CD4-positive, alpha-beta T cell (primary cell): ENCODE results near the gene CAMTA1. TPM values are rescaled to one million over a fixed set of nuclear protein-coding genes. Genes with fewer than 3 reads are reported as not detected.

Experiments
- ATAC-seq: fragments of 200-7000 bp; cut with Tn5 transposase; one replicate; pipeline ENCODE4 v1.10.0; 2022; ENCODE audit warnings: mild to moderate bottlenecking; ENCODE audit not compliant: poor library complexity
- CTCF ChIA-PET: fragments of 350-600 bp; sonication (Branson Sonifier 250); formaldehyde crosslinking; loops from one replicate; lab custom pipeline; 2021; ENCODE audit warnings: antibody characterized with exemption, inconsistent platforms; lab: Charles Lee
- POLR2A ChIA-PET: fragments of 350-600 bp; sonication (Branson Sonifier 250); formaldehyde crosslinking; loops from one replicate; lab custom pipeline; 2021; ENCODE audit warnings: antibody characterized with exemption, inconsistent platforms; lab: Charles Lee
- DNase-seq, 14 experiments: peaks; one replicate each; pipeline ENCODE4 v3.0.0-alpha.2; 2013 to 2020; ENCODE audit warnings: mixed read lengths in 2 of 14
- H3K27ac ChIP-seq, 2 donors: one replicate each; pipeline versions ENCODE4 v1.5.1 to v1.7.0; 2013; ENCODE audit warnings: low read length in 2 of 2, low read depth in 1 of 2, mild to moderate bottlenecking in 1 of 2
- H3K27me3 ChIP-seq, 2 experiments: 1 replicate in 1 of 2; 2 replicates in 1 of 2; pipeline versions ENCODE4 v1.6.1 to v1.7.0; 2013; ENCODE audit warnings: low read length in 2 of 2, control low read depth in 1 of 2, mild to moderate bottlenecking in 1 of 2, moderate library complexity in 1 of 2; ENCODE audit not compliant: insufficient read depth in 2 of 2, control insufficient read depth in 1 of 2
- H3K36me3 ChIP-seq: one replicate; pipeline ENCODE4 v1.6.1; 2013; ENCODE audit warnings: low read length, control low read depth; ENCODE audit not compliant: insufficient read depth
- H3K4me1 ChIP-seq: one replicate; pipeline ENCODE4 v1.6.1; 2013; ENCODE audit warnings: low read length, control low read depth; ENCODE audit not compliant: insufficient read depth
- H3K4me3 ChIP-seq: one replicate; pipeline ENCODE4 v1.5.1; 2013; ENCODE audit warnings: mild to moderate bottlenecking, low read length, moderate library complexity
- H3K9me3 ChIP-seq, 2 experiments: 1 replicate in 1 of 2; 2 replicates in 1 of 2; pipeline versions ENCODE4 v1.6.1 to v1.7.0; 2013; ENCODE audit warnings: low read length in 2 of 2, mild to moderate bottlenecking in 2 of 2, control low read depth in 1 of 2, moderate library complexity in 1 of 2; ENCODE audit not compliant: control insufficient read depth in 1 of 2, insufficient read depth in 1 of 2
- H3K27ac Mint-ChIP-seq: one replicate; pipeline ENCODE4 v1.8.0; 2020; ENCODE audit warnings: mixed read lengths
- H3K27me3 Mint-ChIP-seq: one replicate; pipeline ENCODE4 v1.8.0; 2021; ENCODE audit warnings: mixed read lengths
- H3K36me3 Mint-ChIP-seq: one replicate; pipeline ENCODE4 v1.8.0; 2021; ENCODE audit warnings: low read depth, mixed read lengths
- H3K4me1 Mint-ChIP-seq: one replicate; pipeline ENCODE4 v1.8.0; 2021; ENCODE audit warnings: low read depth, mixed read lengths
- H3K4me3 Mint-ChIP-seq: one replicate; pipeline ENCODE4 v1.8.0; 2020; ENCODE audit warnings: mild to moderate bottlenecking, mixed read lengths
- H3K9me3 Mint-ChIP-seq: one replicate; pipeline ENCODE4 v1.8.0; 2020; ENCODE audit warnings: mixed read lengths
- CTCF ChIP-seq: fragments of 200-600 bp; IDR thresholded peaks from one replicate; pipeline ENCODE4 v1.8.0; 2022; ENCODE audit warnings: antibody characterized with exemption, mild to moderate bottlenecking
- intact Hi-C, 2 experiments: fragments of 100-400 bp; cut with DNase I in 1 of 2; cut with micrococcal nuclease in 1 of 2; formaldehyde crosslinking; loops; one replicate each; pipeline versions ENCODE4 v1.15.1 to v1.9.0; 2023 to 2025; cut with DNase I, micrococcal nuclease
- total RNA-seq, 174 experiments: library from RNA in 2 of 174; stranded (reverse) in 2 of 174; gene quantifications; one replicate each; pipeline ENCODE4 v1.2.3 and lab custom pipeline; 2021 to 2026

CAMTA1 gene
- total RNA-seq, 2 experiments from 2014 or later, result 38.6 to 39.3 TPM

GRCh38 chr1:7509598-7509997 is 724.3 kb downstream of the CAMTA1 start:
- Histone ChIP-seq H3K9me3 (peaks cover 0 to 10% of the 10 kb centered on the region in 2 experiments), H3K27me3 (peaks cover 0 to 9% of the 10 kb centered on the region in 2 experiments), H3K4me3 (no peak overlapping the region), H3K36me3 (no peaks in the 10 kb centered on the region), H3K27ac (no peak overlapping the region), H3K4me1 (no peaks in the 10 kb centered on the region)
- ChIA-PET POLR2A (no interaction called here), CTCF (no interaction called here)
- ATAC-seq (no peak), DNase-seq (no peak)
- Mint-ChIP-seq H3K9me3 (no peaks in the 10 kb centered on the region), H3K4me1 (no peaks in the 10 kb centered on the region), H3K4me3 (no peak overlapping the region), H3K36me3 (no peaks in the 10 kb centered on the region), H3K27me3 (peaks cover 21% of the 10 kb centered on the region), H3K27ac (no peak overlapping the region)
- no peak for TF ChIP-seq CTCF
- intact Hi-C loops, result no loop called here

- Mint-ChIP-seq H3K27ac (no peak overlapping the region), H3K36me3 (no peaks in the 10 kb centered on the region), H3K27me3 (peaks cover 21% of the 10 kb centered on the region), H3K4me3 (no peak overlapping the region), H3K4me1 (no peaks in the 10 kb centered on the region), H3K9me3 (no peaks in the 10 kb centered on the region)
- no peak for ATAC-seq
- ChIA-PET CTCF (no interaction called here), POLR2A (no interaction called here)
- no peak for TF ChIP-seq CTCF
- Histone ChIP-seq H3K9me3 (peaks cover 0 to 10% of the 10 kb centered on the region in 2 experiments), H3K27me3 (peaks cover 0 to 9% of the 10 kb centered on the region in 2 experiments), H3K4me3 (no peak overlapping the region), H3K27ac (no peak overlapping the region), H3K4me1 (no peaks in the 10 kb centered on the region), H3K36me3 (no peaks in the 10 kb centered on the region)
- intact Hi-C loops, result no loop called here
- no peak for DNase-seq
These were observed 725.2 kb downstream of the CAMTA1 start for GRCh38 chr1:7510389-7510931.

GRCh38 chr1:7511381-7511780 is 726.1 kb downstream of the CAMTA1 start:
- peaks cover 21% of the 10 kb centered on the region for H3K27me3 Mint-ChIP-seq
- peaks cover 0 to 11% of the 10 kb centered on the region in 2 experiments for H3K27me3 ChIP-seq
- no peak for TF ChIP-seq CTCF
- no peak overlapping the region for H3K4me3 Mint-ChIP-seq
- no peak for ATAC-seq
- DNase-seq, result no peak
- no peak overlapping the region for H3K27ac Mint-ChIP-seq
- no peaks in the 10 kb centered on the region for H3K9me3 Mint-ChIP-seq
- ChIA-PET POLR2A (no interaction called here), CTCF (no interaction called here)
- intact Hi-C loops, result no loop called here
- no peak overlapping the region for H3K27ac ChIP-seq
- H3K36me3 Mint-ChIP-seq, result no peaks in the 10 kb centered on the region
- no peak overlapping the region for H3K4me3 ChIP-seq
- H3K9me3 ChIP-seq, result peaks cover 0 to 5% of the 10 kb centered on the region in 2 experiments
- H3K36me3 ChIP-seq, result no peaks in the 10 kb centered on the region
- H3K4me1 Mint-ChIP-seq, result no peaks in the 10 kb centered on the region
- no peaks in the 10 kb centered on the region for H3K4me1 ChIP-seq
